NCI-H187 treated with DMSO at 0.1 percent for 48 hours (cell line): Measurements from ENCODE around the gene TMEM240.
"Not testable (repeated sequence)": the region's sequence is repeated elsewhere in the genome, so short reads cannot be mapped to it uniquely, and the experiment has no call there.

ENCODE experiments used
- DNase-seq: peaks from one replicate; lab custom pipeline; 2025; lab: John Stamatoyannopoulos, UW

TMEM240 gene

GRCh38 chr1:1540818-1541628 lies 599 bp upstream of the TMEM240 start:
- DNase-seq = no peak

- no peak for DNase-seq
Observed at GRCh38 chr1:1539310-1540089, 924 bp downstream of the TMEM240 start.

- no peak for DNase-seq
Observed at GRCh38 chr1:1538989-1539309, 1.5 kb downstream of the TMEM240 start.

- no peak for DNase-seq
Observed at GRCh38 chr1:1538334-1538733, 2.1 kb downstream of the TMEM240 start.

- no peak for DNase-seq
Observed at GRCh38 chr1:1537626-1538250, 2.7 kb downstream of the TMEM240 start.

- DNase-seq = no peak
Observed at GRCh38 chr1:1536938-1537546, 3.4 kb downstream of the TMEM240 start.

- DNase-seq = no peak
Observed at GRCh38 chr1:1536019-1536937, 4.1 kb downstream of the TMEM240 start.

GRCh38 chr1:1535201-1536018 lies 5.0 kb downstream of the TMEM240 start:
- DNase-seq = no peak

- DNase-seq = no peak
Observed at GRCh38 chr1:1534401-1535154, 5.8 kb downstream of the TMEM240 start.

- DNase-seq = not testable (repeated sequence)
Observed at GRCh38 chr1:1533894-1534291, 6.5 kb downstream of the TMEM240 start.

- not testable (repeated sequence) for DNase-seq
Observed at GRCh38 chr1:1533176-1533893, 7.1 kb downstream of the TMEM240 start.

GRCh38 chr1:1531947-1532346 lies 8.5 kb downstream of the TMEM240 start:
- no peak for DNase-seq

- DNase-seq = no peak
Observed at GRCh38 chr1:1529936-1530335, 10.5 kb downstream of the TMEM240 start.

GRCh38 chr1:1529321-1529720 lies 11.1 kb downstream of the TMEM240 start:
- no peak for DNase-seq

- DNase-seq = no peak
Observed at GRCh38 chr1:1528301-1529267, 11.8 kb downstream of the TMEM240 start.

- no peak for DNase-seq
Observed at GRCh38 chr1:1527092-1527816, 13.2 kb downstream of the TMEM240 start.

GRCh38 chr1:1526476-1526875 lies 13.9 kb downstream of the TMEM240 start:
- not testable (repeated sequence) for DNase-seq
